B cell (primary cell): Measurements from ENCODE around the gene MRPS6. TPM values are rescaled to one million over a fixed set of nuclear protein-coding genes. Genes with fewer than 3 reads are reported as not detected.

Experiments
- ATAC-seq: fragments of 200-7000 bp; cut with Tn5 transposase; one replicate; pipeline ENCODE4 v1.10.0; 2021; ENCODE audit warnings: low read depth, mild to moderate bottlenecking, moderate number of reproducible peaks, moderate library complexity
- CTCF ChIA-PET: fragments of 350-600 bp; sonication (Branson Sonifier 250); formaldehyde crosslinking; loops from one replicate; lab custom pipeline; 2021; ENCODE audit warnings: antibody characterized with exemption, inconsistent platforms; lab: Charles Lee
- POLR2A ChIA-PET: fragments of 350-600 bp; sonication (Branson Sonifier 250); formaldehyde crosslinking; loops from one replicate; lab custom pipeline; 2021; ENCODE audit warnings: antibody characterized with exemption; lab: Charles Lee
- DNase-seq: peaks from one replicate; pipeline ENCODE4 v3.0.0; 2013
- H2AFZ ChIP-seq: 2 replicates; pipeline ENCODE4 v1.6.1; 2012; ENCODE audit warnings: mild to moderate bottlenecking, low read depth, low read length; ENCODE audit not compliant: insufficient read depth, poor library complexity, severe bottlenecking
- H3K27ac ChIP-seq, 2 donors: 1 replicate in 1 of 2; 2 replicates in 1 of 2; pipeline ENCODE4 v1.5.1; 2012 to 2013; ENCODE audit warnings: low read length in 2 of 2, mild to moderate bottlenecking in 2 of 2, moderate library complexity in 1 of 2
- H3K27me3 ChIP-seq, 4 experiments: fragments of 200-600 bp in 1 of 4; sonication (generic) in 1 of 4; replicated peaks in 1 of 4; 1 replicate in 2 of 4; 2 replicates in 2 of 4; pipeline versions ENCODE4 v1.6.1 to v1.7.0; 2013 to 2016; ENCODE audit warnings: low read length in 3 of 4, mild to moderate bottlenecking in 2 of 4, mixed read lengths in 1 of 4, moderate library complexity in 1 of 4; ENCODE audit not compliant: insufficient read depth in 4 of 4, control insufficient read depth in 3 of 4; ENCODE audit errors: control extremely low read depth in 1 of 4
- H3K36me3 ChIP-seq, 2 experiments: replicated peaks in 1 of 2; 1 replicate in 1 of 2; 2 replicates in 1 of 2; pipeline versions ENCODE4 v1.6.1 to v1.7.1; 2013; ENCODE audit warnings: low read length in 1 of 2; ENCODE audit not compliant: insufficient read depth in 2 of 2, control insufficient read depth in 1 of 2; ENCODE audit errors: control extremely low read depth in 1 of 2, extremely low read depth in 1 of 2
- H3K4me1 ChIP-seq, 2 donors: fragments of 200-600 bp in 1 of 2; sonication (generic) in 1 of 2; 1 replicate in 1 of 2; 2 replicates in 1 of 2; pipeline versions ENCODE4 v1.5.1 to v1.6.1; 2013 to 2017; ENCODE audit warnings: low read length in 2 of 2; ENCODE audit not compliant: control insufficient read depth in 2 of 2, insufficient read depth in 2 of 2
- H3K4me2 ChIP-seq: replicated peaks from 2 replicates; pipeline ENCODE3; 2012; ENCODE audit warnings: mild to moderate bottlenecking, low read depth, low read length; ENCODE audit not compliant: poor library complexity, severe bottlenecking
- H3K4me3 ChIP-seq, 5 experiments: fragments of 200-600 bp in 1 of 5; sonication (generic) in 1 of 5; 1 replicate in 3 of 5; 2 replicates in 2 of 5; pipeline versions ENCODE4 v1.5.1 to v1.7.0; 2011 to 2016; ENCODE audit warnings: low read length in 4 of 5, mild to moderate bottlenecking in 4 of 5, low read depth in 2 of 5, control low read depth in 1 of 5, moderate library complexity in 1 of 5; ENCODE audit not compliant: insufficient read depth in 1 of 5; ENCODE audit errors: control extremely low read depth in 1 of 5, extremely low read depth in 1 of 5
- H3K79me2 ChIP-seq: fragments of 200-600 bp; sonication (generic); one replicate; pipeline ENCODE4 v1.6.0; 2016; ENCODE audit warnings: low read length; ENCODE audit not compliant: control insufficient read depth, insufficient read depth
- H3K9ac ChIP-seq: fragments of 200-600 bp; sonication (generic); 2 replicates; pipeline ENCODE4 v1.6.1; 2017; ENCODE audit warnings: mild to moderate bottlenecking, low read length, moderate library complexity
- H3K9me3 ChIP-seq, 3 donors: one replicate each; pipeline versions ENCODE4 v1.6.1 to v1.7.1; 2013; ENCODE audit warnings: low read length in 2 of 3; ENCODE audit not compliant: control insufficient read depth in 2 of 3, insufficient read depth in 1 of 3; ENCODE audit errors: control extremely low read depth in 1 of 3
- H4K20me1 ChIP-seq: 2 replicates; pipeline ENCODE4 v1.6.0; 2012; ENCODE audit warnings: mild to moderate bottlenecking, low read length; ENCODE audit not compliant: insufficient read depth, control insufficient read depth, poor library complexity, severe bottlenecking
- H3K27ac Mint-ChIP-seq: one replicate; pipeline ENCODE4 v1.8.0; 2021; ENCODE audit warnings: mixed read lengths
- H3K27me3 Mint-ChIP-seq: one replicate; pipeline ENCODE4 v1.8.0; 2021; ENCODE audit warnings: mixed read lengths
- H3K4me1 Mint-ChIP-seq: one replicate; pipeline ENCODE4 v1.8.0; 2021; ENCODE audit warnings: mixed read lengths
- H3K4me3 Mint-ChIP-seq: one replicate; pipeline ENCODE4 v1.8.0; 2021; ENCODE audit warnings: mixed read lengths
- H3K9me3 Mint-ChIP-seq: one replicate; pipeline ENCODE4 v1.8.0; 2022; ENCODE audit warnings: mixed read lengths; ENCODE audit not compliant: insufficient read depth
- CTCF ChIP-seq: fragments of 200-600 bp; IDR thresholded peaks from one replicate; pipeline ENCODE4 v1.8.0; 2022; ENCODE audit warnings: antibody characterized with exemption, mild to moderate bottlenecking
- EZH2 ChIP-seq: IDR thresholded peaks from 2 replicates; pipeline ENCODE4 v1.6.1; 2012; ENCODE audit warnings: borderline replicate concordance, low read depth, mild to moderate bottlenecking, moderate library complexity, low read length; ENCODE audit not compliant: insufficient read depth, poor library complexity, severe bottlenecking
- WGBS: methylation state at CpG from one replicate; pipeline ENCODE4 v1.1.5; 2013; ENCODE audit warnings: missing lambda C conversion rate; ENCODE audit not compliant: insufficient coverage; 5-methylcytosine and 5-hydroxymethylcytosine counted together
- intact Hi-C: fragments of 100-400 bp; cut with micrococcal nuclease; formaldehyde crosslinking; loops from one replicate; pipeline ENCODE4 v1.10.0; 2022
- polyA plus RNA-seq: library from polyadenylated mRNA; depleted of rRNA; stranded (reverse); fragments of >200 nt; gene quantifications from 2 replicates; pipeline ENCODE4 v1.2.3, GENCODE V29; 2012
- total RNA-seq, 2 donors: library from RNA; stranded (reverse); fragments of 120-200 nt in 1 of 2; gene quantifications; 1 replicate in 1 of 2; 2 replicates in 1 of 2; pipeline versions ENCODE4 v1.2.3 to v1.2.4, GENCODE V29; 2013 to 2022

MRPS6 gene
- total and polyA plus RNA-seq, 2 donors (not counting 1 experiment from before 2014, with no cell fraction given), result 15.7 to 37.9 TPM

- ATAC-seq (no peak), DNase-seq (no peak)
- no peak for TF ChIP-seq EZH2
- no peak for TF ChIP-seq CTCF
- H3K27ac ChIP-seq, result no peak overlapping the region
- no peak overlapping the region for H3K4me3 Mint-ChIP-seq
- no peak overlapping the region for H3K4me2 ChIP-seq
- no peak overlapping the region for H3K4me3 ChIP-seq
- peaks cover 37% of the 10 kb centered on the region for H4K20me1 ChIP-seq
- no peak overlapping the region for H3K9ac ChIP-seq
- no peak overlapping the region for H2AFZ ChIP-seq
- H3K27ac Mint-ChIP-seq, result no peak overlapping the region
- no peaks in the 10 kb centered on the region for H3K27me3 ChIP-seq
- H3K9me3 ChIP-seq, result no peaks in the 10 kb centered on the region
- no peaks in the 10 kb centered on the region for H3K27me3 Mint-ChIP-seq
- H3K79me2 ChIP-seq, result peaks cover 66% of the 10 kb centered on the region
- POLR2A ChIA-PET, result no interaction called here
- no peaks in the 10 kb centered on the region for H3K9me3 Mint-ChIP-seq
- peaks cover 25% of the 10 kb centered on the region for H3K4me1 Mint-ChIP-seq
- H3K4me1 ChIP-seq, result no peaks in the 10 kb centered on the region
- peaks cover 2 to 40% of the 10 kb centered on the region in 2 experiments for H3K36me3 ChIP-seq
- CTCF ChIA-PET, result no interaction called here
- intact Hi-C loops, result no loop called here
- WGBS, result 98% methylated on average over 9 of the region's 10 CpGs
Measured at GRCh38 chr21:34126269-34126668, 52.9 kb downstream of the MRPS6 start.

DNA sequence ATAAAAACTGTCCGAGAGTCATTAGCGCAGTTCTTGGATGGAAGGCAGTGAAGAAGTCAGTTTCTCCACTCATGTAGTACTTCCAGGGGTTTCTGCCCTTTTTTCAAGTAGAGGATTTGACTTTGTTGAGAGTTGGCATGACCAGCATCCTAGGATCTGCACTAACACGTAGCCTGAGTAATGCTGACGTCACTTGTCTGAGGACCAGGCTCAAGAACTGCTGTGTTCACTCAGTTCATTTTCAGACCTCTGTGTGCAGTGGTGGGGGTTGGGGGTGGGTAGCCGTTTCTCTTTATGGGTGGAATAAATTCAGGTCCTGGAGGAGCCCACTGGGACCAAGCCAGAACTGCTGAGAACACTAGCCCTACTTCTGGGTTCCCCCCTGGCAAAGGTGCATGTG lies 53.3 kb downstream of the MRPS6 start:
- no peak overlapping the region for H3K4me3 Mint-ChIP-seq
- POLR2A ChIA-PET, result no interaction called here
- 97% methylated on average over 4 of the region's 5 CpGs for WGBS
- H3K27me3 ChIP-seq, result no peaks in the 10 kb centered on the region
- DNase-seq (no peak), ATAC-seq (no peak)
- no peaks in the 10 kb centered on the region for H3K9me3 ChIP-seq
- H4K20me1 ChIP-seq, result peaks cover 41% of the 10 kb centered on the region
- H3K27me3 Mint-ChIP-seq, result no peaks in the 10 kb centered on the region
- CTCF ChIA-PET, result no interaction called here
- no peak for TF ChIP-seq CTCF
- TF ChIP-seq EZH2, result no peak
- no peak overlapping the region for H2AFZ ChIP-seq
- H3K36me3 ChIP-seq, result peaks cover 2 to 42% of the 10 kb centered on the region in 2 experiments
- H3K27ac ChIP-seq, result no peak overlapping the region
- no peaks in the 10 kb centered on the region for H3K9me3 Mint-ChIP-seq
- intact Hi-C loops, result no loop called here
- H3K4me1 ChIP-seq, result no peaks in the 10 kb centered on the region
- no peak overlapping the region for H3K4me3 ChIP-seq
- no peak overlapping the region for H3K4me2 ChIP-seq
- H3K4me1 Mint-ChIP-seq, result peaks cover 23% of the 10 kb centered on the region
- no peak overlapping the region for H3K9ac ChIP-seq
- H3K79me2 ChIP-seq, result peaks cover 70% of the 10 kb centered on the region
- H3K27ac Mint-ChIP-seq, result no peak overlapping the region
